HEK293T (cell line): ENCODE results near the gene CAMK1.

ENCODE experiments used
- ELF4 ChIP-seq: fragments of 450-650 bp; IDR thresholded peaks from 2 replicates; pipeline ENCODE4 v1.6.1; 2017; ENCODE audit warnings: antibody characterized with exemption
- SUZ12 ChIP-seq: fragments of 450-650 bp; IDR thresholded peaks from 2 replicates; pipeline ENCODE4 v1.6.1; 2016; ENCODE audit warnings: mild to moderate bottlenecking

DNA sequence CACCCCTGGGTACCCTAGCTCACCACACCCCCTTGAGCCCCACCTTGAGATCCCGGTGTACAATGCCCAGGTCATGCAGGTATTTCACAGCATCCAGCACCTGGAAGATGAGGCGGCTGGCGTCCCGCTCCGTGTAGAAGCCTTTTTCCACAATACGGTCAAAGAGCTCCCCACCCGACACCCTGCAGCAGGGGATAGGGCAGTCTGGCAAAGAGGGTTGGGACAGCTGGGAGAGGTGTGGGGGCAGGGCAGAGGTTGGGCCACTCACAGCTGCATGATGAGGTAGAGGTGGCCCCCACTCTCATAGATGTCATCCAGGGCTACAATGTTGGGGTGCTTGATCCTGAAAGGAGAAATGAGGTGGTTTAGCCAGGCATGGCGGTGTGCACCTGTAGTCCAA, 6.9 kb downstream of the CAMK1 start:
- TF ChIP-seq SUZ12: no peak
- no peak for TF ChIP-seq ELF4
